NCI-H524 treated with DMSO at 0.1 percent for 48 hours (cell line): ENCODE data around the gene LRBA.

Source experiments
- DNase-seq: peaks from one replicate; lab custom pipeline; 2025; lab: John Stamatoyannopoulos, UW

Gene LRBA

DNA sequence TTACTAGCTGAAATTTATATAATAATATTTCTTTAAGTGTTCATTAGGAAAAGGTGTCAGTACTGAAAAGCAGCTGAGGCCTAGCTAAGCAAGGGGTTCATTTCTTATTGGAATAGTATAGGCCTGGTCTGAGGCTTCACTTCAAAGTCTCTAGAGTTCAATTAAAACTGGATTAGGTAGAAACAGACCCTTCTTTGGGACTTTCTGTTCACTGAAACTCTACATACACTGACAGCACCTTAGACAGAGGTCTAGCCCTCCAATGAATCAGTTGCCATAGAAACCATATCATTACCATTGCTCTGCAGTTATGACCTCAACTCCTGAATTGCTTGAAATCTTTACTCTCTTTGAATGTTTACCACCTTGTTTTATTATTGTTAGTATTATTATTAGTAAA, 519.5 kb downstream of the LRBA start:
- DNase-seq, result peak; percentile 1

DNA sequence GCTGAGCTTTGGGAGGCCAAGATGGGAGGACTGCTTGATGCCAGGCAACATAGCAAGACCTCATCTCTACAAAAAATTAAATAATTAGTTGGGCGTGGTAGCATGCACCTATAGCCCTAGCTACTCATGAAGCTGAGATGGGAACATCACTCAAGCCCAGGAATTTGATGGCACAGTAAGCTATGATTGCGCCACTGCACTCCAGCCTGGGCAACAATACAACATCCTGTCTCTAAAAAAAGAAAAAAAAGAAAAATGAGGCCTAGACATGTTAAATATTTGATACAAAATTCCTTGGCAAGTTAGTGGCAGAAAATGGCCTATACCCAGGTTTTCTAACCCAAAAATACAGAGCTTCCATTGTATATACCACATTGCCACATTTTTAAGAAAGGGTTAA, 521.2 kb downstream of the LRBA start:
- no peak for DNase-seq

DNA sequence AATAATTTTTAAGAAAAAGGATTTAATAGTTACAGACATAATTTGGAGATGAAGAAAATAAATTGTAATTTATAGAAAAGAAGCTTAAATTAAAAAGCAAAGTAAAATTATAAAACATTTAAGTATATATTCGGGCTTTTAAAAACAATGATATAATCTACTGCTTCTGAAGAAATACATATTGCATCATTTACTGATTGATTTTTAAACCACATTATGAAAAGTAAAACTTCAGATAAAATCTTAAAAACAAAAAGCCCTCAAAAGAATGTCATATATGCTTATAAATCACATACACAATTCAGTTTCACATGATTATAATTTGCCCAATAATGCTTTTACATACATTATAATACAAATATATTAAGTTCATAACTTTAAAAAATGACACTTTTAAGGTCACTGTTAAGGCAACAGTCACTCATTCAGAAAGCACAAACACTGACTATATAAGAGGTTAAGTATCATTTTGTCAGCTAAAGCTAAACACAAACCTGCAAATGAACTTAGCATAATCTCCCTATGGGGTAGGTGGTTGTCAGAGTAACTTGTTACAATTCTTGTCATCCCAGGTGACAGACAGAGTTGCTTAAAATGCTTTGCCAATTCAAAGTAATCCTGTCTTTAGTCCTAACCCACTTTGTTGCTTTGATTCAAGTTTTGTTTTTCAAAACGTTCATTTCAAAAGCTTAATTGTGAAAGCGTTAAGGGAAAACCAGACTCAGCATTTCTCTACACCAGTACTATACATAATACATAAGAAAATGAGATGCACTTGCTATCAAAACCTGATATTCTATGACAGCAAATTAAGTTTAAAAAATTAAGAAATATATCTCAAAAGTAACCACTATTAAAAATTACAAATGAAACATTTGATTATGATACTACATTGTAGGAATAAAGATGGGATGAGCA, 523.7 kb downstream of the LRBA start:
- DNase-seq, result no peak

DNA sequence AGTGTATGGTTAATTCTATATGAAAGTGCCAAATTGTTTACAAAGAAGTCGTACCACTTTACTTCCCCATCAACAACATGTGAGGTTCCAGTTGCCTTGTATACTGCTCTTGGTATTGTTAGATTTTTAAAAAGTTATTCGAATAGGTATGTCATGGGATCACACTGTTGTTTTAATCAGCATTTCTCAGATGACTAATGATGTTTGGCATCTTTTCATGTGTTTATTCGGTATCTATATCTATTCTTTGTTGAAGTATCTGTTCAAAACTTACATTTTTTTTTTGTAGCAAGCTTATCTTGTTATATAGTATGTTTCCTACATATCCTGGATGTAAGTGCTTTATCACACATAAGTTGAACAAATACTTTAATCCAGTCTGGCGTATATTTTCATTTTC, 532.5 kb downstream of the LRBA start:
- no peak for DNase-seq

DNA sequence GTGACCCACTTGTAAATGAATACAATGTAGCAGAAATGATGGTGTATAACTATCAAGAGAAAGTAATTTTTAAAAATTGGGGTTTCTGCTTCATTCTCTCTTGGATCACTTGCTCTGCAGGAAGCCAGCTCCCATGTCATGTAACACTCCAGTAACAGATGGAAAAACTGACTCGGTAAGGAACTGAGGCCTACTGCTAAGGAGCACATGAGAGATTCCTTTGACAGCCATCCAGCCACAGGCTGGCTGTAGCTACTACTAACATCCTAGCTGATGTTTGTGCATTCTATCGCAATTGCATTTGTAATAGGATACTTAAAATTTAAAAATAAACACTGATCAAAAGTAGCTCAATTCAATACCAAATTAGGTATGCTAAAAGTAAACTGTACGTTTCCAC, 535.4 kb downstream of the LRBA start:
- DNase-seq, result no peak

DNA sequence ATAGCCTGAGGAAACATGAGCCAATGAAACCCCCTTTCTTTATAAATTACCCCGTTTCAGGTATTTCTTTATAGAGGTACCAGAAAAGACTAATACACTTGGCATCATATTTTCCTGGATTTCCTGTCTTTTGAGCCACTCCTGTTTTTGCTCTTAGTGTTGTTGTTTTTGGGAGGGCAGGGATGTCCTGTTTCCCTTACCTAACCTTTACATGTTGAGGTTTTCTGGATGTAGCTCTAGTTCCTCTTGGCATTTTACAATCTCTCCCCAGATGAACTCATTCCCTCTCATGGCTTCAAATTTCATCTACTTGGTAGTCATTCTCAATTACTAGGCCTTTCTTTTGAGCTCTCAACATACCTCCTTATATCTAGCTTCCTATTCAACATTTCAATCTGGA, 537.2 kb downstream of the LRBA start:
- no peak for DNase-seq

DNA sequence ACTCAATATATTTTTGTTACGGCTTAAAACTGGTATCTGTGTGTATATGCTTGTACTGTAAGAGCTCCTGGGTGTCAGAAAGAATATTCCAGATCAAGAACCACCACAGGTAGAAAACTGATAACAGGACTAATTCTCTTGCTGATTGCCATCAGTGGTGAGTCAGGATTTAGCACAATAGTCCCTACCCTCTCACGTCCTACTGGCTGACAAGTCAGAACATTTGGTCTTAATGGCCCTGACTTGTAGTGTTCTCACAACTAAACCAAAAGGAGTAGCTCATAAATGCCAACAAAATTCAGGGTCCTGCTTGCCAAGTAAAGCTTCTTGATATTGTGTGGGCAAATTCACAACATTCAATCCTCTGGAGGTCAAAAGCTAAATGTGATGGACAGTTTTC, 538.3 kb downstream of the LRBA start:
- no peak for DNase-seq

DNA sequence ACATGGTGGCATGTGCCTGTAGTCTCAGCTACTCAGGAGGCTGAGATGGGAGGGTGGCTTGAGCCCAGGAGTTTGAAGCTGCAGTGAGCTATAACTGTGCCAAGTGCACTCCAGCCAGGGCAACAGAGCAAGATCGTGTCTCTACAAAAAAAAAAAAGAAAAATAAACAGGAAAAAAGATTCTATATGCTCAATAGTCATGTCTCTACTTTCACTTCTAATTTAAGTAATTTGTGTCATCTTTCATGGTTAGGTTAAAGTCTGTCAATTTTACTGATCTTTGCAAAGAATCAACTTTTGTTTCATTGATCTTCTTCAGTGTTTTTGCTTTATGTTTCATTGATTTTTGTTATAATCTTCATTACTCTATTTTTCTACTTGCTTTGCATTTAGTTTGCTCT, 539.3 kb downstream of the LRBA start:
- no peak for DNase-seq

DNA sequence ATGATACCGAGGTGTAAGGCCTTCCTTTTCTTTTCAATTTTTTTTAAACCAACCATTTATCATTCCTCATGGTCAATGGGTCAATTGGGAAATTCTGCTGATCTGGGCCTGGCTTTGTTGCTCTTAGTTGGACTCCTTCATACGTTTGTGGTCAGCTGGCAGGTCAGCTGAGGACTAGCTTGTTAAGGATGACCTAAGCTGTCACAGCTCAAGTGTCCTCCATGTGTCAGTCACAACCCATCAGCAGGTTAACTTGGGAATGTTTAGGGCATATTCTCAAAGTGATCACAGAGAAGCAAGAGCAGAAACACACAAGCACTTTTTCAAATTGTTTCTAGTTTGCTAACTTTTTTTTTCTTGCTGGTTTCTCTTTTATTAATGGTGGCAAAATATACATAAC, 550.6 kb downstream of the LRBA start:
- DNase-seq, result no peak

DNA sequence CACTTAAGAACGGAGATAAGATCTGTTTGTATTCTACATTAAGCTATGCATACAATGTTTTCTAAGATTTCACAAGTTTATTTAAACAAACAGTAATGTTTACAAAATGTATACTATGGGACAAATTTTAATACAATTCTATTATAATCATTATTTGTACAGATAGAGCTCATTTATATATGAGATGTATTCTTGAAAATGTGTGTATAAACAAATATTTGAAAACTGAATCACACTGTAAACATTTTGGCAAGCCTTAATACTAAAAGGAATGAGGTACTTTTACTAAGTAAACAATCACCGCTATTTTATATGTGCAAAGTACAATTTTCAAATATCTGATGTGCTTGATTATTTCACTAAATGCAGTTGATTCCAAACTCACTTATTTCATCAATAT, 552.3 kb downstream of the LRBA start:
- DNase-seq, result no peak

DNA sequence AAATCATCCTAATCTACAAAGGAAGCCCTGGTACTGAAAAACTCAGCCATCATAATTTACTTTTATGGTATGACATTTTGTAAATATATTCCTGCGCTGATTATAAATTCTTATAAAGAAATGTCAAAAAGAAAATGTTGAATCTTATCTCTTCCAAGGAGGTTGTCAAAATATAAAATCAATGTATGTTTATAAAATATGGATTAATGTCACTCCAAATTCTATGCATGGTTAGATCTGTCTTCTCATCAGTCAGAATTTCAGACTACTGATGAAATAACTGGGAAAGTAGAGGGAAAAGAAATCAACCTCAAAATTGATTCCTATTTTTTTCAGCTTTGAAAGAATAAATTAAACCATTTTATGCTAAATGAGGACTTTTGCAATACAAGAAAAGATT, 553.1 kb downstream of the LRBA start:
- DNase-seq, result no peak

DNA sequence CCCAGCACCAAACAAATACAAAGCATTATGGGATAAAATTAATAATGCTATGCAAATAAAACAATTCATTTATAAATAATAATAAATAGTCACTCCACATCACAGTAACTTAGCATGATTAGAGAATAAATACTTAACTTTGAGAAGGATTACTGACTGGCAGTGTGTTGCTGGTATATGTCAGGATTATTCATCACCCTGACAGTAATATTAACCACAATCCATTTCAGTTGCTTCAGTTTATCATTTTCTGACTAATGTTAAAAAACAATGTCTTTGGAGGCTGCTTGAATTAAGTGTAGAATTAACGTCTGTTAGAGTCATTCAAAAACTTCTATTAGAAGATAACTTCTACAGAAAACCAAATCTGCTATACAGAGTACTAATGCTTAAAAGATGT, 557.3 kb downstream of the LRBA start:
- DNase-seq, result no peak

DNA sequence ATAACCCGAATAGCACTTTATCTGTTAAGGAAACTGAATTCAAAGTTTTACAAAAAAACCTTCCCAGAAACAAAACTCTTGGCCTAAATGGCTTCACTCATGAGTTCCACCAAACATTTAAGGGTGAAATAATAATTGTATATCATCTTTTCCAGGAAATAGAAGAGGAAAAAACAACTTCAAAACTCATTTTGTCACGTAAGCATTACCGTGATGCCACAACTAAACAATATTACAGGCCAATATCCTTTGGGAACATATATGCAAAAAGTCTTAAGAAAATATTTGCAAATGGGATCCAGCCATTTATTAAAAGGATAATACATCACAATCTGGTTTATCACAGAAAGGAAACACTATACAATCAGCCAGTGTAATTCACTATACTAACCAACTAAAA, 563.2 kb downstream of the LRBA start:
- no peak for DNase-seq

DNA sequence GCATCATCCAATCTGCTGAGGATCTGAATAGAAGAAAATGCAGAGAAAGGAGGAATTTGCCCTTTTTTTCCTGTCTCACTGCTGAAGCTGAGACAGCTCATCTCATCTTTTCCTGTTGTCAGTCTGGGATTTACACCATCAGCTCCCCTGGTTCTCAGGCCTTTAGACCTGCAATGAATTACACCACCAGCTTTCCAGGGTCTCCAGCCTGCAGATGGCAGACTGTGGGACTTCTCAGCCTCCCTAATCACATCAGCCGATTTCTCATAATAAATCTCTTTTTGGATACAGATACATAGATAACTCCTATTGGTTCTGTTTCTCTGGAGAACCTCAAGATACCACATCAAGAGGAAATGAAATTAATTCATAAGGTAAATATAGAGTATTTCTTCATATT, 567.7 kb downstream of the LRBA start:
- no peak for DNase-seq

DNA sequence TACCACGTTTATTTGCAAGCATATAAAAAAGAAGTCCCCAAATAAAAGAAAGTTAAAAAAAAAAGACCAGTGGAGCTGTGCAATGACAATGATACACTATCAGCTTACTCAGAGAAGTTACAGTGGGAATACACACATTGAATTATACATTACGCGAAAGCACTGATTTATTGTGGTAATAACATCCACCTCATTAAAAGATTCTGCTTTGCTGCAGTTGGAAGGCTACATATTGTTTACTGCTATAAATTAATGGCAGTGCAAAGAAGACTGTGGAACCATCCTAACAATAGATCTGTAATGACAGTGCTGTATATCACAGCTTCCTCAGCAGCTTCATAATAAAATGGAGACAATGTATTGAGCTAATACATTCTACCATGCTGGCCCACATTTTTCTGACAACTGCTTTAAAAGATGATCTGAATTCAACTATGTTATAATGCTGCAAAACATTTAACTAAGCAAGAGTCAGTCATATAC, 575.6 kb downstream of the LRBA start:
- DNase-seq, result no peak

DNA sequence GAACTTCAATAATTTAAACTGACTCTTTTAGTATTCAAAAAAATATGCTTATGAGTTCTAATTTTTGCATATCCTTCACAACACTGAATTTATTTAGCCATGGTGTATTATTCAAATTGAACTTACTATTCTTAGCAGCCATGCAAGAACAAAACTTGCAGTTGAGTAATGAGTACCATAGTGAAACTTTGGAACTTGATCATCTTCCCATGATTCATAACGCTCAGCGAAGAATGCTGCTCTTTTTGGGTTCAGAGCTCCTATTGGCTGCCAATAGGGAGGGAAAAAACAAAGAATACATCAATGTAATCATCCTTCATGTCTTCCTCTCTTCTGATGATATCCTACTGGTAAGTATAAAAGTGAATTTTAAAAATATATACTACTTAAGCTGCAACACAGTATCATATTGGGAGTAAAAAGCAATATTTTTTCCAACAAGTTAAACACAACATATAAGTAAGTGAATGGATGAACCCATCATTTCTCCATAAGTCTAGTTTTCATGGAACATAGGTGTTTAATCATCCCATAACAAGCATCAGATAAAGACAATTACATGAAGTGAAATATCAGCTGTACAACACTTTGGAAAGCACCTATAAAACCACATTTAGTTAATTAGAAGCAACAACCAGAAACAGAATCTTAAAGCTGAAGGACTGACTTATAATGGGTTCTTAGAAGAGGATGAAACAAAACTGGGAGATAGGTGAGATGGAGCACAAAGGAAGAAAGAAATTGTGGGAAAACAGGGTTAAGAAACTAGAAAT, 578.3 kb downstream of the LRBA start:
- no peak for DNase-seq

DNA sequence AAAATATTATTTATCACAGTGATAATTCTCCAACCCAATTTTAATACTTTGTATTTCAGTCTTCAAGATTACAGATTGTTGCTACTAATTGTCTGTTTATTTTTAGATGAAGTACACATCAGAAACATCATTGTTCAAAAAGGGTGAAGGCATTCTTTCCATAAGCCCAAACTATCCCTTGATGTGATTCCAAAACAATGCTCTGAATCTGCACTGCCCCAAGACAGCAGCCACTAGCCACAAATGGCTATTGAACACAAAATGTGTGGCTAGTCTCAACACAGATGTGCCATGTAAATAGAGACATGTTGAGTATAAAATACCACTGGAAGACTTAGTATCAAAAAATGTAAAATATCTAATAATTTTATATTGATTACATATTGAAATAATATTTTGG, 583.9 kb downstream of the LRBA start:
- DNase-seq, result no peak

DNA sequence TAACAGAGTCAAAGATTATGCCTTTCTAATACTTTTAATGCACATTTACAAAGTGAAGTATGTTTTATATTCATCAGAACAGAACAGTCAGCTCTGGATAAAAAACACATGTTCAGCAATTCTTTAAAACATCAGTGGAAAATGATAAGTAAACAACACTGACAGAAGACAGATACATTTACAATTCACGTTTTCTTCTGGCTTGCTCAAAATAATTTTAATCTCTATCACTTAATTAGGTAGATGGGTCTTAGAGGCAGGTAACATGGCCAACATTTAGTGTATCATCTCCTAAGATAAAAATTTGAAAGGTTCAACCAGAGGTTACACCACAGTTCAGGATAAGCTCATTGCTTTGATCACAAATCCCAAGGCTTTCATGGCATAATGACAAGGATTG, 589.9 kb downstream of the LRBA start:
- no peak for DNase-seq

DNA sequence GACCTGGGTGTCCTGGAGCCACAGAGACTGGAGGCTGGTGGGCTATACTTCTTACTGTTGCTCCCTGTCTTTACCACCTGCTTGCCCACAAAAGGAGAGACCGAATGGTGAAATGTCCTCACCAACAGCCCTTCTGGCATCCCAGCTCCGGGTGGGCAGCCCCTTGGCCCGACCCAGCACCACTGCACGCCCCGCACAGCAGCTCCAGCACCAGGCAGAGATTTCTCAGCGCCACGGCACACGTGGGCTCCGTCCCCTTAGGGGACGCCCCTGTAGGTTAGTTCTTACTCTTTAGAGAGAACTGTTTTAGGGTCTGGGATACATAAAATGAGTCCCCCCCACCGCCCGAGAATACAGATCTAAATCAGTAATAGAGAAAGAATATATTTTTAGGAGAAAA, 591.6 kb downstream of the LRBA start:
- no peak for DNase-seq

DNA sequence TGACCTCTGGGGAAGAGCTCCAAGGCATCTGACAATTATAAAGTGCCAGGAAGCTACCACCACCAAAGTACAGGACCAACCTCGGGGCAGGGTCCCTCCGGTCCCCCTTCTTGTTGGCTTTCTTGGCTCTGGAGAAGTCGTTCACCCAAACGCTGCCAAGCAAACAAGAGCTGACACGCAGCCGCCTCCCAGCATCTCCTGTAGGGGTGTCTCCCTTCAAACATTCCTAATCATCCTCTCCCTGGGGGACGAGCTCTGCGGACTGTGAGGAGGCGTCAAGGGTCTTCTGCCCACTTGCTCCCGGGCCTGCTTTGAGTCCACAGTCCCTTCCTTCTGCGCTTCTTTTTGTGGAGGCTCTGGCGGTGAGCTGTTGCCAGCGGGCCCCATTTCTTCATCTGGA, 592.0 kb downstream of the LRBA start:
- DNase-seq, result no peak

DNA sequence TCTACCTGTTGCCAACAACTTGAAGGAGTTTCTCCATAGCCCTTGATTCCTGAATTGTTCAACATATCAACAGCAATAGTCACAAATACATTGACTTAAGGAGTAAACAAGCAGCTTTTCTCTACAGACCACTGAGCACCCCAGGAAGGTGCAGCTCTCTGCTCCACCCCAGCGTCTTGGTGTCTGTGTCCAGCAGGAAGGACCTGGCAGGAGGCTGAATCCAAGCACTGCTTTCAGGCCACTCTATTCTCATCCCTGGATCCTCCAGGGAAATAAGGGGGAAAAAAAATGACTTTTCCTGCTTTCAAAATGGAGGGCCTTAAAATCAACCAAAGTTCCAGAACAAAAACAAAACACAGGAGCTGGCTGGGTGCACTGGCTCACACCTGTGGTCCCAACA, 593.5 kb downstream of the LRBA start:
- DNase-seq, result no peak

DNA sequence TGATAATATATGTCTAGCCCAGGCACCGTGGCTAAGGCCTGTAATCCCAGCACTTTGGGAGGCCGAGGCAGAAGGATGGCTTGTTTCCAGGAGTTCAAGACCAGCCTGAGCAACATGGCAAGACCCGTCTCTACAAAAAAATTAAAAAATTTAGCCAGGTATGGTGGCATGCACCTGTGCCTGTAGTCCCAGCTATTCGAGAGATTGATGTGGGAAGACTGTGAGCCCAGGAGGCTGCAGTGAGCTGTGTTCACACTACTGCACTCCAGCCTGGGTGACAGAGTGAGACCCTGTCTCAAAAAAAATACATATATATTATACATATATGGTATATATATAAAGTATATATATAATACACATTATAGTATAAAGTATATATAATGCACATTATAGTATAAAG, 595.1 kb downstream of the LRBA start:
- DNase-seq, result no peak

DNA sequence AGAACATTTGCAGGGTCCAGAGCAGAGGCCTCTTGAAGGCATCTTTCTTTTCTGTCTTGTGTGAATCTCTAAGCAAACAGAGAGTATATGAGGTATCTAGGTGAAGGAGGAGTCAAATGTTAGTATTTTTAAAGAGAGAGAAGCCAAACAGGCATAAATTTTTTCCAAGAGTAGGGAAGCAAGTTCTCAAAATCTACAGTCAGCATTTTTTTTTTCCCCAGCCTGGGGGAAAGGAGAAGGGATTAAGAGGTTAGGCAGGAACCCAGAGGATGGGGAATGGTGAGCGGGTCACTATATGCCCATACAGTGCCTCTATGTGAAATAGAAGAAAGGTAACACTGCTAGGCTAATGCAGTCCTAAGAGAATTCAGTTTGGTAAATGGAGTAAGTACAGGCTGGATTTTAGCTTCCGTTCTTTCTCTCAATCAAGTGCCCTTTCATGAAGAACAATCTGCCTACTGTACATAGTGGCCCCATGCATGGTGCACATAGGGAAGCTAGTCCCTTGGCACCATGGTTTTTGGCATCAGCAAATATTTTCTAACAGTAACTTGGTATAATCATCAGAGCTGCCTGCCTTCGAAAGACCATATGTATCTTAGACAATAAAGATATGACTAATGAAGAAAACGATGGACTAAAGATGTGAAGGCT, 596.2 kb downstream of the LRBA start:
- DNase-seq, result no peak
